Trophoblast cell (in vitro differentiated cells and primary cell): ENCODE results near the gene PSMA3.

Experiments used
- DNase-seq, 2 donors: peaks; one replicate each; pipeline ENCODE4 v3.0.0-alpha.2; 2016
- H2AFZ ChIP-seq: 2 replicates; pipeline ENCODE4 v1.6.1; 2013; ENCODE audit warnings: low read length, moderate library complexity, mild to moderate bottlenecking; ENCODE audit not compliant: insufficient read depth, poor library complexity
- H2AK5ac ChIP-seq: 2 replicates; pipeline ENCODE4 v1.6.1; 2013; ENCODE audit warnings: mild to moderate bottlenecking, low read length
- H2BK120ac ChIP-seq: 2 replicates; pipeline ENCODE4 v1.6.1; 2013; ENCODE audit warnings: low read length, mild to moderate bottlenecking, moderate library complexity; ENCODE audit not compliant: insufficient read depth, poor library complexity
- H2BK12ac ChIP-seq: 2 replicates; pipeline ENCODE4 v1.6.1; 2013; ENCODE audit warnings: mild to moderate bottlenecking, low read length, moderate library complexity
- H2BK5ac ChIP-seq: 2 replicates; pipeline ENCODE4 v1.6.1; 2013; ENCODE audit warnings: low read length, low read depth, moderate library complexity, mild to moderate bottlenecking; ENCODE audit not compliant: poor library complexity
- H3K14ac ChIP-seq: 2 replicates; pipeline ENCODE4 v1.6.1; 2013; ENCODE audit warnings: mild to moderate bottlenecking, low read length
- H3K18ac ChIP-seq: 2 replicates; pipeline ENCODE4 v1.6.1; 2013; ENCODE audit warnings: mild to moderate bottlenecking, low read length
- H3K23ac ChIP-seq: 2 replicates; pipeline ENCODE4 v1.6.1; 2013; ENCODE audit warnings: low read length
- H3K27ac ChIP-seq: 2 replicates; pipeline ENCODE4 v1.5.1; 2013; ENCODE audit warnings: low read depth, mild to moderate bottlenecking, inconsistent platforms, low read length, moderate library complexity
- H3K27me3 ChIP-seq: 2 replicates; pipeline ENCODE4 v1.6.1; 2013; ENCODE audit warnings: inconsistent platforms, mild to moderate bottlenecking, low read length, moderate library complexity; ENCODE audit not compliant: insufficient read depth
- H3K36me3 ChIP-seq, 2 experiments: 1 replicate in 1 of 2; 2 replicates in 1 of 2; pipeline ENCODE4 v1.6.1; 2013; ENCODE audit warnings: low read length in 2 of 2, mild to moderate bottlenecking in 2 of 2, moderate library complexity in 1 of 2; ENCODE audit not compliant: insufficient read depth in 2 of 2, control insufficient read depth in 1 of 2
- H3K4ac ChIP-seq: 2 replicates; pipeline ENCODE4 v1.6.1; 2013; ENCODE audit warnings: low read depth, mild to moderate bottlenecking, low read length, moderate library complexity
- H3K4me1 ChIP-seq, 2 experiments: 1 replicate in 1 of 2; 2 replicates in 1 of 2; pipeline ENCODE4 v1.6.1; 2013; ENCODE audit warnings: low read length in 2 of 2, mild to moderate bottlenecking in 2 of 2, moderate library complexity in 1 of 2; ENCODE audit not compliant: insufficient read depth in 2 of 2, control insufficient read depth in 1 of 2
- H3K4me2 ChIP-seq: 2 replicates; pipeline ENCODE4 v1.6.1; 2013; ENCODE audit warnings: inconsistent platforms, mild to moderate bottlenecking, low read length, moderate library complexity
- H3K4me3 ChIP-seq: 2 replicates; pipeline ENCODE4 v1.5.1; 2013; ENCODE audit warnings: mild to moderate bottlenecking, low read depth, low read length, inconsistent platforms
- H3K79me1 ChIP-seq: one replicate; pipeline ENCODE4 v1.6.1; 2013; ENCODE audit warnings: low read length
- H3K79me2 ChIP-seq: 2 replicates; pipeline ENCODE4 v1.6.1; 2013; ENCODE audit warnings: low read length, mild to moderate bottlenecking; ENCODE audit not compliant: control insufficient read depth, insufficient read depth, poor library complexity
- H3K9ac ChIP-seq: 2 replicates; pipeline ENCODE4 v1.6.1; 2013; ENCODE audit warnings: mild to moderate bottlenecking, low read length
- H3K9me3 ChIP-seq: 2 replicates; pipeline ENCODE4 v1.6.1; 2013; ENCODE audit warnings: low read depth, mild to moderate bottlenecking, control low read depth, inconsistent platforms, low read length; ENCODE audit not compliant: insufficient read depth
- H4K12ac ChIP-seq: 2 replicates; pipeline ENCODE4 v1.6.1; 2013; ENCODE audit warnings: low read depth, mild to moderate bottlenecking, low read length, moderate library complexity
- H4K8ac ChIP-seq: 2 replicates; pipeline ENCODE4 v1.6.1; 2013; ENCODE audit warnings: low read depth, mild to moderate bottlenecking, low read length, moderate library complexity
- H4K91ac ChIP-seq: one replicate; pipeline ENCODE4 v1.6.1; 2013; ENCODE audit warnings: low read depth, mild to moderate bottlenecking, low read length, moderate library complexity
- WGBS: extraction: QIAGEN DNeasy Blood & Tissue Kit; methylation state at CpG from one replicate; pipeline ENCODE4 v1.1.7; 2013; ENCODE audit warnings: missing lambda C conversion rate; ENCODE audit not compliant: insufficient read length, insufficient coverage; ENCODE audit errors: extremely low coverage; 5-methylcytosine and 5-hydroxymethylcytosine counted together

PSMA3 gene

DNA sequence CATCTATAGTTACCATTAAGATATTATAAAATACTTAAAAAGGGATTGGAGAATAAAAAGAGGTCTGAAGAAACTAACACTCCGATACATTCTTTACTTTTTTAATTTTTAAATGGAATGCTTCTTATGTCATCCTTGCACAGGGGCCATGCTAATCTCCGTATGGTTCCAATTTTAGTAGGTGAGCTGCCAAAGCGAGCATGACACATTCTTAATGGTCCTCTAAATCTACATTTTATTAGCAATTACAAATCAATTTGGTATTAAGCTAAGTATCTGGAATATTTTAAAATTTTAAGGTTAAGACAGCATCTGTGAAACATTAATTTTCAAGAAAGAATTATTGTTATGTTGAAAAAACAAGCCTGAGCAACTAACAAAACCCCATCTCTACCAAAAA is 47.5 kb downstream of the PSMA3 start:
- no peak overlapping the region for H2BK120ac ChIP-seq
- H3K79me1 ChIP-seq, result no peaks in the 10 kb centered on the region
- H4K8ac ChIP-seq, result no peak overlapping the region
- H3K18ac ChIP-seq, result no peak overlapping the region
- DNase-seq, result no peak
- no peak overlapping the region for H3K4ac ChIP-seq
- no peak overlapping the region for H3K23ac ChIP-seq
- H2AK5ac ChIP-seq, result no peak overlapping the region
- no peak overlapping the region for H4K91ac ChIP-seq
- peaks cover 19 to 30% of the 10 kb centered on the region in 2 experiments for H3K36me3 ChIP-seq
- peaks cover 4% of the 10 kb centered on the region for H3K79me2 ChIP-seq
- H3K9me3 ChIP-seq, result no peaks in the 10 kb centered on the region
- no peaks in the 10 kb centered on the region for H3K27me3 ChIP-seq
- H3K27ac ChIP-seq, result no peak overlapping the region
- WGBS, result no CpG with 5 or more reads among the region's 3 CpGs
- no peak overlapping the region for H2AFZ ChIP-seq
- H3K4me2 ChIP-seq, result no peak overlapping the region
- H4K12ac ChIP-seq, result no peak overlapping the region
- no peak overlapping the region for H2BK5ac ChIP-seq
- H3K4me1 ChIP-seq, result no peaks in the 10 kb centered on the region
- no peak overlapping the region for H3K9ac ChIP-seq
- no peak overlapping the region for H3K4me3 ChIP-seq
- H3K14ac ChIP-seq, result no peak overlapping the region
- no peak overlapping the region for H2BK12ac ChIP-seq

- no peak overlapping the region for H4K8ac ChIP-seq
- no peak overlapping the region for H3K27ac ChIP-seq
- H4K12ac ChIP-seq, result no peak overlapping the region
- peaks cover 9% of the 10 kb centered on the region for H3K79me2 ChIP-seq
- no peaks in the 10 kb centered on the region for H3K27me3 ChIP-seq
- peaks cover 19 to 30% of the 10 kb centered on the region in 2 experiments for H3K36me3 ChIP-seq
- no peak overlapping the region for H3K18ac ChIP-seq
- H3K9me3 ChIP-seq, result no peaks in the 10 kb centered on the region
- no peak overlapping the region for H2AFZ ChIP-seq
- peaks cover 9% of the 10 kb centered on the region for H3K79me1 ChIP-seq
- WGBS, result no CpG with 5 or more reads among the region's 7 CpGs
- H3K4me1 ChIP-seq, result no peaks in the 10 kb centered on the region
- no peak overlapping the region for H3K4me3 ChIP-seq
- DNase-seq, result no peak
- H3K9ac ChIP-seq, result no peak overlapping the region
- no peak overlapping the region for H3K23ac ChIP-seq
- H3K4ac ChIP-seq, result peak overlapping the region; percentile 90
- H2AK5ac ChIP-seq, result no peak overlapping the region
- no peak overlapping the region for H2BK12ac ChIP-seq
- H3K4me2 ChIP-seq, result no peak overlapping the region
- H2BK120ac ChIP-seq, result no peak overlapping the region
- H2BK5ac ChIP-seq, result no peak overlapping the region
- no peak overlapping the region for H4K91ac ChIP-seq
- no peak overlapping the region for H3K14ac ChIP-seq
Observed at GRCh38 chr14:58294201-58294600, 49.6 kb downstream of the PSMA3 start.

- no peak overlapping the region for H3K14ac ChIP-seq
- no peak overlapping the region for H3K4ac ChIP-seq
- H3K4me3 ChIP-seq, result no peak overlapping the region
- H3K4me2 ChIP-seq, result peak overlapping the region; percentile 86
- no peaks in the 10 kb centered on the region for H3K9me3 ChIP-seq
- H3K79me2 ChIP-seq, result peaks cover 14% of the 10 kb centered on the region
- H2AK5ac ChIP-seq, result no peak overlapping the region
- no CpG with 5 or more reads among the region's 3 CpGs for WGBS
- no peaks in the 10 kb centered on the region for H3K27me3 ChIP-seq
- peaks cover 12 to 17% of the 10 kb centered on the region in 2 experiments for H3K36me3 ChIP-seq
- H4K8ac ChIP-seq, result no peak overlapping the region
- no peaks in the 10 kb centered on the region for H3K4me1 ChIP-seq
- no peak overlapping the region for H2BK120ac ChIP-seq
- no peak overlapping the region for H2BK12ac ChIP-seq
- peaks cover 12% of the 10 kb centered on the region for H3K79me1 ChIP-seq
- no peak overlapping the region for H2AFZ ChIP-seq
- no peak overlapping the region for H3K9ac ChIP-seq
- no peak overlapping the region for H2BK5ac ChIP-seq
- no peak overlapping the region for H4K12ac ChIP-seq
- H3K18ac ChIP-seq, result no peak overlapping the region
- H4K91ac ChIP-seq, result no peak overlapping the region
- H3K27ac ChIP-seq, result no peak overlapping the region
- H3K23ac ChIP-seq, result no peak overlapping the region
- peak in 1 of 2 donors; percentile 12 for DNase-seq
Observed at GRCh38 chr14:58296726-58297125, 52.1 kb downstream of the PSMA3 start.

GRCh38 chr14:58297412-58297761 is 52.7 kb downstream of the PSMA3 start:
- Histone ChIP-seq H3K14ac (peak overlapping the region; percentile 13), H4K8ac (peak overlapping the region; percentile 48), H2BK120ac (peak overlapping the region; percentile 56), H2BK12ac (no peak overlapping the region), H3K27me3 (no peaks in the 10 kb centered on the region), H3K4me1 (no peaks in the 10 kb centered on the region), H3K4ac (peak overlapping the region; percentile 47), H3K4me3 (peak overlapping the region; percentile 92), H3K36me3 (peaks cover 13 to 18% of the 10 kb centered on the region in 2 experiments), H3K18ac (no peak overlapping the region), H3K9ac (peak overlapping the region; percentile 55), H2AK5ac (peak overlapping the region; percentile 76), H4K91ac (peak overlapping the region; percentile 32), H3K79me2 (peaks cover 14% of the 10 kb centered on the region), H3K4me2 (peak overlapping the region; percentile 86), H4K12ac (no peak overlapping the region), H3K27ac (peak overlapping the region; percentile 67), H3K9me3 (no peaks in the 10 kb centered on the region), H3K23ac (no peak overlapping the region), H2AFZ (no peak overlapping the region), H2BK5ac (peak overlapping the region; percentile 16), H3K79me1 (peaks cover 12% of the 10 kb centered on the region)
- WGBS, result no CpG with 5 or more reads among the region's 10 CpGs
- peak; percentile 39 to 75 for DNase-seq
